Neuronal stem cell (in vitro differentiated cells): ENCODE data around the gene ANKRD37.

ENCODE experiments used
- DNase-seq: peaks from one replicate; pipeline ENCODE4 v3.0.0-alpha.2; 2013; ENCODE audit warnings: low spot score
- H2AFZ ChIP-seq: one replicate; pipeline ENCODE4 v1.6.1; 2013; ENCODE audit warnings: mild to moderate bottlenecking, low read length, inconsistent platforms
- H2AK5ac ChIP-seq: 2 replicates; pipeline ENCODE4 v1.6.1; 2013; ENCODE audit warnings: low read depth, mild to moderate bottlenecking, inconsistent platforms, low read length, moderate library complexity, mixed read lengths
- H2BK120ac ChIP-seq: 2 replicates; pipeline ENCODE4 v1.6.1; 2013; ENCODE audit warnings: low read depth, mild to moderate bottlenecking, inconsistent platforms, low read length, moderate library complexity, mixed read lengths
- H2BK12ac ChIP-seq: one replicate; pipeline ENCODE4 v1.6.1; 2013; ENCODE audit warnings: low read length, inconsistent platforms
- H2BK15ac ChIP-seq: 2 replicates; pipeline ENCODE4 v1.6.1; 2013; ENCODE audit warnings: mild to moderate bottlenecking, low read length, inconsistent platforms, mixed read lengths
- H2BK5ac ChIP-seq: one replicate; pipeline ENCODE4 v1.6.1; 2013; ENCODE audit warnings: inconsistent platforms, mild to moderate bottlenecking, low read length, moderate library complexity
- H3K14ac ChIP-seq: one replicate; pipeline ENCODE4 v1.6.1; 2013; ENCODE audit warnings: low read length, inconsistent platforms
- H3K18ac ChIP-seq: 2 replicates; pipeline ENCODE4 v1.6.1; 2013; ENCODE audit warnings: low read length, inconsistent platforms
- H3K23ac ChIP-seq: 2 replicates; pipeline ENCODE4 v1.6.1; 2013; ENCODE audit warnings: low read depth, mild to moderate bottlenecking, mixed read lengths, low read length, inconsistent platforms; ENCODE audit not compliant: poor library complexity
- H3K27ac ChIP-seq: replicated peaks from 3 replicates; pipeline ENCODE4 v1.5.1; 2013; ENCODE audit warnings: low read length, inconsistent platforms
- H3K27me3 ChIP-seq, 3 experiments: 2 replicates each; pipeline ENCODE4 v1.6.1; 2013; ENCODE audit warnings: low read length in 3 of 3, mild to moderate bottlenecking in 2 of 3, inconsistent platforms in 1 of 3, low read depth in 1 of 3, mixed read lengths in 1 of 3, moderate library complexity in 1 of 3; ENCODE audit not compliant: control insufficient read depth in 3 of 3, insufficient read depth in 3 of 3
- H3K36me3 ChIP-seq, 2 donors: replicated peaks in 1 of 2; 2 replicates each; pipeline ENCODE4 v1.6.1; 2013; ENCODE audit warnings: low read length in 2 of 2; ENCODE audit not compliant: control insufficient read depth in 2 of 2, insufficient read depth in 2 of 2
- H3K4ac ChIP-seq: 2 replicates; pipeline ENCODE4 v1.6.1; 2013; ENCODE audit warnings: inconsistent platforms, mild to moderate bottlenecking, low read length, moderate library complexity
- H3K4me1 ChIP-seq, 2 donors: 1 replicate in 1 of 2; 2 replicates in 1 of 2; pipeline ENCODE4 v1.6.1; 2013; ENCODE audit warnings: low read length in 2 of 2, low read depth in 1 of 2; ENCODE audit not compliant: control insufficient read depth in 2 of 2, insufficient read depth in 1 of 2
- H3K4me2 ChIP-seq: one replicate; pipeline ENCODE4 v1.6.1; 2013; ENCODE audit warnings: mild to moderate bottlenecking, low read length, inconsistent platforms; ENCODE audit not compliant: insufficient read depth, poor library complexity, severe bottlenecking
- H3K4me3 ChIP-seq, 2 donors: 2 replicates each; pipeline ENCODE4 v1.5.1; 2013; ENCODE audit warnings: low read length in 2 of 2, mild to moderate bottlenecking in 2 of 2, inconsistent platforms in 1 of 2, moderate library complexity in 1 of 2
- H3K79me1 ChIP-seq: one replicate; pipeline ENCODE4 v1.6.1; 2013; ENCODE audit warnings: low read depth, mild to moderate bottlenecking, inconsistent platforms, low read length, moderate library complexity
- H3K9ac ChIP-seq: one replicate; pipeline ENCODE4 v1.6.1; 2013; ENCODE audit warnings: mild to moderate bottlenecking, low read depth, low read length, inconsistent platforms; ENCODE audit not compliant: poor library complexity
- H3K9me3 ChIP-seq, 2 donors: replicated peaks in 1 of 2; 2 replicates each; pipeline versions ENCODE3 to v1.6.1; 2013; ENCODE audit warnings: low read length in 2 of 2, mild to moderate bottlenecking in 2 of 2, inconsistent platforms in 1 of 2, low read depth in 1 of 2, mixed read lengths in 1 of 2, moderate library complexity in 1 of 2; ENCODE audit not compliant: control insufficient read depth in 2 of 2, insufficient read depth in 1 of 2
- H4K8ac ChIP-seq: one replicate; pipeline ENCODE4 v1.6.1; 2013; ENCODE audit warnings: low read depth, mild to moderate bottlenecking, inconsistent platforms, low read length, moderate library complexity
- H4K91ac ChIP-seq: one replicate; pipeline ENCODE4 v1.6.1; 2013; ENCODE audit warnings: low read length, low read depth, mild to moderate bottlenecking, inconsistent platforms; ENCODE audit not compliant: poor library complexity
- WGBS, 2 donors: extraction: QIAGEN DNeasy Blood & Tissue Kit; methylation state at CpG; one replicate each; pipeline ENCODE4 v1.1.7; 2013; ENCODE audit warnings: missing lambda C conversion rate in 2 of 2, mixed read lengths in 1 of 2; ENCODE audit not compliant: insufficient read length in 2 of 2, insufficient replicate concordance in 1 of 2; ENCODE audit errors: extremely low coverage in 2 of 2; 5-methylcytosine and 5-hydroxymethylcytosine counted together

Gene ANKRD37

GRCh38 chr4:185395956-185396723 lies 501 bp upstream of the ANKRD37 start:
- Histone ChIP-seq H4K91ac (peak overlapping the region; percentile 72), H3K79me1 (no peaks in the 10 kb centered on the region), H3K4me2 (peak overlapping the region; percentile 88), H3K4ac (peak overlapping the region; percentile 89), H3K14ac (peak overlapping the region; percentile 82), H2BK5ac (peak overlapping the region; percentile 66), H3K27ac (peak overlapping the region; percentile 83), H2BK12ac (peak overlapping the region; percentile 58), H3K18ac (peak overlapping the region; percentile 98), H3K36me3 (peaks cover 0 to 25% of the 10 kb centered on the region in 2 donors), H3K27me3 (no peaks in the 10 kb centered on the region), H3K23ac (peak overlapping the region; percentile 98), H2AK5ac (no peak overlapping the region), H3K9me3 (peaks cover under 1 to 3% of the 10 kb centered on the region in 2 donors), H4K8ac (no peak overlapping the region), H2BK15ac (peak overlapping the region; percentile 38), H3K9ac (peak overlapping the region; percentile 81), H2AFZ (peak overlapping the region; percentile 96), H3K4me1 (peaks cover 4 to 5% of the 10 kb centered on the region in 2 donors), H3K4me3 (peak overlapping the region; percentile 56 to 88), H2BK120ac (peak overlapping the region; percentile 72)
- DNase-seq = peak; percentile 96
- WGBS, 2 donors = no CpG with 5 or more reads among the region's 98 CpGs

- H2AFZ ChIP-seq = no peak overlapping the region
- WGBS, 2 donors = no CpG with 5 or more reads among the region's 2 CpGs
- no peak overlapping the region for H2BK120ac ChIP-seq
- H3K18ac ChIP-seq = no peak overlapping the region
- H3K4me2 ChIP-seq = no peak overlapping the region
- H3K14ac ChIP-seq = no peak overlapping the region
- H3K9ac ChIP-seq = no peak overlapping the region
- no peak overlapping the region for H2BK12ac ChIP-seq
- no peak overlapping the region for H3K4ac ChIP-seq
- no peak overlapping the region for H2AK5ac ChIP-seq
- no peak overlapping the region for H4K91ac ChIP-seq
- H3K4me3 ChIP-seq = no peak overlapping the region
- H3K36me3 ChIP-seq = peaks cover 1 to 49% of the 10 kb centered on the region in 2 donors
- DNase-seq = no peak
- H2BK15ac ChIP-seq = no peak overlapping the region
- no peak overlapping the region for H3K23ac ChIP-seq
- H4K8ac ChIP-seq = no peak overlapping the region
- peaks cover 4 to 5% of the 10 kb centered on the region in 2 donors for H3K4me1 ChIP-seq
- H2BK5ac ChIP-seq = no peak overlapping the region
- no peaks in the 10 kb centered on the region for H3K9me3 ChIP-seq
- no peak overlapping the region for H3K27ac ChIP-seq
- H3K27me3 ChIP-seq = no peaks in the 10 kb centered on the region
- no peaks in the 10 kb centered on the region for H3K79me1 ChIP-seq
These were observed 2.0 kb downstream of the ANKRD37 start for GRCh38 chr4:185398618-185399017.

- no peak overlapping the region for H3K18ac ChIP-seq
- no peaks in the 10 kb centered on the region for H3K79me1 ChIP-seq
- H3K27ac ChIP-seq = no peak overlapping the region
- H4K8ac ChIP-seq = no peak overlapping the region
- H3K4me1 ChIP-seq = peaks cover 4 to 5% of the 10 kb centered on the region in 2 donors
- no peak overlapping the region for H2BK5ac ChIP-seq
- H3K4me3 ChIP-seq = no peak overlapping the region
- H2AK5ac ChIP-seq = no peak overlapping the region
- H2AFZ ChIP-seq = no peak overlapping the region
- no peak overlapping the region for H4K91ac ChIP-seq
- no peak overlapping the region for H2BK15ac ChIP-seq
- no peaks in the 10 kb centered on the region for H3K27me3 ChIP-seq
- H3K23ac ChIP-seq = no peak overlapping the region
- H3K4ac ChIP-seq = no peak overlapping the region
- no peak overlapping the region for H3K4me2 ChIP-seq
- H3K14ac ChIP-seq = no peak overlapping the region
- WGBS, 2 donors = no CpG with 5 or more reads among the region's 8 CpGs
- no peak overlapping the region for H2BK120ac ChIP-seq
- peaks cover 1 to 53% of the 10 kb centered on the region in 2 donors for H3K36me3 ChIP-seq
- no peak overlapping the region for H2BK12ac ChIP-seq
- H3K9me3 ChIP-seq = no peaks in the 10 kb centered on the region
- no peak overlapping the region for H3K9ac ChIP-seq
- DNase-seq = no peak
These were observed 2.8 kb downstream of the ANKRD37 start for GRCh38 chr4:185399466-185399865.

GRCh38 chr4:185404031-185404430 lies 7.4 kb downstream of the ANKRD37 start:
- no peaks in the 10 kb centered on the region for H3K4me1 ChIP-seq
- no peaks in the 10 kb centered on the region for H3K9me3 ChIP-seq
- no peak overlapping the region for H3K9ac ChIP-seq
- no peak overlapping the region for H2BK12ac ChIP-seq
- H2BK120ac ChIP-seq = no peak overlapping the region
- no peaks in the 10 kb centered on the region for H3K27me3 ChIP-seq
- no peak overlapping the region for H4K8ac ChIP-seq
- WGBS, 2 donors = no CpG with 5 or more reads among the region's 4 CpGs
- no peak overlapping the region for H3K23ac ChIP-seq
- H2AK5ac ChIP-seq = no peak overlapping the region
- peaks cover 3 to 84% of the 10 kb centered on the region in 2 donors for H3K36me3 ChIP-seq
- H3K79me1 ChIP-seq = no peaks in the 10 kb centered on the region
- no peak overlapping the region for H3K14ac ChIP-seq
- DNase-seq = no peak
- no peak overlapping the region for H3K18ac ChIP-seq
- no peak overlapping the region for H2BK5ac ChIP-seq
- no peak overlapping the region for H2AFZ ChIP-seq
- H3K4ac ChIP-seq = no peak overlapping the region
- H4K91ac ChIP-seq = no peak overlapping the region
- no peak overlapping the region for H2BK15ac ChIP-seq
- H3K27ac ChIP-seq = no peak overlapping the region
- H3K4me2 ChIP-seq = no peak overlapping the region
- H3K4me3 ChIP-seq = no peak overlapping the region
